Neutrophil (primary cell): ENCODE data around the gene LEMD1.

Source experiments
- H3K27ac ChIP-seq: fragments of 200-600 bp; sonication (generic); 2 replicates; pipeline ENCODE4 v1.5.1; 2016; ENCODE audit warnings: mild to moderate bottlenecking, moderate library complexity
- H3K27me3 ChIP-seq: fragments of 200-600 bp; sonication (generic); 2 replicates; pipeline ENCODE4 v1.6.0; 2016; ENCODE audit warnings: mild to moderate bottlenecking
- H3K36me3 ChIP-seq: fragments of 200-600 bp; sonication (generic); 2 replicates; pipeline ENCODE4 v1.5.1; 2017
- H3K4me1 ChIP-seq, 2 experiments: fragments of 200-600 bp in 1 of 2; sonication (generic) in 1 of 2; 1 replicate in 1 of 2; 2 replicates in 1 of 2; pipeline versions ENCODE4 v1.5.1 to v1.6.1; 2013 to 2016; ENCODE audit warnings: low read depth in 1 of 2, low read length in 1 of 2, mild to moderate bottlenecking in 1 of 2, moderate library complexity in 1 of 2; ENCODE audit not compliant: control insufficient read depth in 1 of 2, insufficient read depth in 1 of 2
- H3K4me3 ChIP-seq, 2 experiments: fragments of 200-600 bp in 1 of 2; sonication (generic) in 1 of 2; 1 replicate in 1 of 2; 2 replicates in 1 of 2; pipeline ENCODE4 v1.5.1; 2013 to 2016; ENCODE audit warnings: low read depth in 1 of 2, low read length in 1 of 2, mild to moderate bottlenecking in 1 of 2, moderate library complexity in 1 of 2
- H3K9me3 ChIP-seq: fragments of 200-600 bp; sonication (generic); 2 replicates; pipeline ENCODE4 v1.5.1; 2016
- TF ChIP-seq, protein P1 (sequence below): fragments of 200-600 bp; sonication (generic); IDR thresholded peaks from 2 replicates; pipeline ENCODE4 v1.5.1; 2016; ENCODE audit warnings: antibody characterized with exemption

The LEMD1 gene

GRCh38 chr1:205356440-205357139 is 65.3 kb downstream of the LEMD1 start, which contains the start of gene KLHDC8A:
TSS of gene KLHDC8A (minus strand) at chr1:205356922. CDS start at chr1:205343604, 13,318 bp downstream.
- no peaks in the 10 kb centered on the region for H3K9me3 ChIP-seq
- peaks cover 54% of the 10 kb centered on the region for H3K27me3 ChIP-seq
- no peaks in the 10 kb centered on the region for H3K36me3 ChIP-seq
- TF ChIP-seq, protein P1, sequence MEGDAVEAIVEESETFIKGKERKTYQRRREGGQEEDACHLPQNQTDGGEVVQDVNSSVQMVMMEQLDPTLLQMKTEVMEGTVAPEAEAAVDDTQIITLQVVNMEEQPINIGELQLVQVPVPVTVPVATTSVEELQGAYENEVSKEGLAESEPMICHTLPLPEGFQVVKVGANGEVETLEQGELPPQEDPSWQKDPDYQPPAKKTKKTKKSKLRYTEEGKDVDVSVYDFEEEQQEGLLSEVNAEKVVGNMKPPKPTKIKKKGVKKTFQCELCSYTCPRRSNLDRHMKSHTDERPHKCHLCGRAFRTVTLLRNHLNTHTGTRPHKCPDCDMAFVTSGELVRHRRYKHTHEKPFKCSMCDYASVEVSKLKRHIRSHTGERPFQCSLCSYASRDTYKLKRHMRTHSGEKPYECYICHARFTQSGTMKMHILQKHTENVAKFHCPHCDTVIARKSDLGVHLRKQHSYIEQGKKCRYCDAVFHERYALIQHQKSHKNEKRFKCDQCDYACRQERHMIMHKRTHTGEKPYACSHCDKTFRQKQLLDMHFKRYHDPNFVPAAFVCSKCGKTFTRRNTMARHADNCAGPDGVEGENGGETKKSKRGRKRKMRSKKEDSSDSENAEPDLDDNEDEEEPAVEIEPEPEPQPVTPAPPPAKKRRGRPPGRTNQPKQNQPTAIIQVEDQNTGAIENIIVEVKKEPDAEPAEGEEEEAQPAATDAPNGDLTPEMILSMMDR = no peak
- H3K4me3 ChIP-seq = no peak within 1 kb of the TSS
- H3K27ac ChIP-seq = no peak within 1 kb of the TSS
- no peaks in the 10 kb centered on the region for H3K4me1 ChIP-seq

- H3K36me3 ChIP-seq = no peaks in the 10 kb centered on the region
- no peaks in the 10 kb centered on the region for H3K4me1 ChIP-seq
- no peak overlapping the region for H3K4me3 ChIP-seq
- peaks cover 41% of the 10 kb centered on the region for H3K27me3 ChIP-seq
- TF ChIP-seq, protein P1 = no peak
- no peaks in the 10 kb centered on the region for H3K9me3 ChIP-seq
- no peak overlapping the region for H3K27ac ChIP-seq
Observed at GRCh38 chr1:205355075-205355453, 66.8 kb downstream of the LEMD1 start.

DNA sequence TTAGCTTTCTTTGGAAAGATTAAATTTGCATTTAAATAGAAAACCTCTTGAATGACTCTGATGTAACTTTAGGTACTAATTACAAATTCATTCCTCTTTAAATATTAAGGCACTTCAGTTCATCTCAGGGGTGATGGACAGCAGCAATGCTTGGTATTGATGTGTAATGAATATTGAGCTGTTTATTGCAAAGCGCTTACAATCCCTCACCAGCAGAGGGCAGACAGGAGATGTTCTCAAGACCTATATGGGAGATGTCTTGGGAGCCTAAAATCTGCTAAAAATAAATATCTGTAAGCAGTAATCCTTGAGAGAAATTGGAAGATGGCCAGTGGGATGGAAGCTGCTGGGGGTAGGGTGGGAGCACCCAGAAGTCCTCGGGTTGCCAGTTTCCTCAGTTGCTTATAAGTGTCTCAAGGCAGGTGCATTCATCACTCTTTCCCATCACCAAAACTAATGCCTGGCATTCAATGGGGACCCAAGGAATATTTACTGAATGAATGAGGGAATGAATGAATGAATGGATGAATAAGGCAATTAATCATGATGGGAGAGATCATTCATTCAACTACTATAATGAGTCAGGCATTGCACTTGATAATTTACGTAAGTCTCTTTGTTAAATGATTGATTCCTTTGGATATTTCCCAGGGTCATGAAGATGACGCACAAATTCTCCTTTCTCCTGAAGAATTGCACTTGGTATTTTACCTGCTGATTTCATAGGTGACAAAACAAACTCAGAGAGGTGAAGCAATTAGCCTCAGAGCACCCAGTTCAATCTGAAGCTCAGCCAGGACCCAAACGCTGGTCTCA is 67.4 kb downstream of the LEMD1 start:
- Histone ChIP-seq H3K9me3 (no peaks in the 10 kb centered on the region), H3K4me1 (no peaks in the 10 kb centered on the region), H3K36me3 (no peaks in the 10 kb centered on the region), H3K27ac (no peak overlapping the region), H3K27me3 (peaks cover 38% of the 10 kb centered on the region), H3K4me3 (no peak overlapping the region)
- TF ChIP-seq, protein P1 = peak; percentile 64

GRCh38 chr1:205353612-205354011 is 68.2 kb downstream of the LEMD1 start:
- H3K9me3 ChIP-seq = no peaks in the 10 kb centered on the region
- TF ChIP-seq, protein P1 = no peak
- H3K27ac ChIP-seq = no peak overlapping the region
- H3K4me1 ChIP-seq = no peaks in the 10 kb centered on the region
- no peak overlapping the region for H3K4me3 ChIP-seq
- peaks cover 38% of the 10 kb centered on the region for H3K27me3 ChIP-seq
- H3K36me3 ChIP-seq = no peaks in the 10 kb centered on the region

GRCh38 chr1:205353191-205353590 is 68.7 kb downstream of the LEMD1 start:
- Histone ChIP-seq H3K9me3 (no peaks in the 10 kb centered on the region), H3K27ac (no peak overlapping the region), H3K27me3 (peaks cover 39% of the 10 kb centered on the region), H3K4me3 (no peak overlapping the region), H3K36me3 (no peaks in the 10 kb centered on the region), H3K4me1 (no peaks in the 10 kb centered on the region)
- TF ChIP-seq, protein P1 = no peak
